IMR-90 (cell line): Measurements from ENCODE around the gene RSRC1. TPM values are rescaled to one million over a fixed set of nuclear protein-coding genes. Genes with fewer than 3 reads are reported as not detected.

Experiments used
- ATAC-seq: fragments of 200-7000 bp; cut with Tn5 transposase; 2 replicates; pipeline ENCODE4 v1.9.1; 2020; ENCODE audit warnings: low read depth, mild to moderate bottlenecking, moderate library complexity
- BruUV-seq: library from RNA; stranded (reverse); fragments of 400-500 nt; replicated peaks from 2 replicates; lab custom pipeline; 2021; lab: Mats Ljungman, UMichigan
- CTCF ChIA-PET: fragments of 300-600 bp; formaldehyde crosslinking; extraction: SDS; loops from one replicate; lab custom pipeline; 2021; ENCODE audit warnings: antibody characterized with exemption; lab: Yijun Ruan, JAX
- POLR2A ChIA-PET: fragments of 300-600 bp; sonication (Branson Sonifier 250); formaldehyde crosslinking; loops from one replicate; lab custom pipeline; 2022; ENCODE audit warnings: antibody characterized with exemption; ENCODE audit not compliant: unreplicated experiment; lab: Charles Lee
- DNase-seq: peaks from one replicate; pipeline ENCODE4 v3.0.0; 2013
- H2AFZ ChIP-seq: replicated peaks from 2 replicates; pipeline ENCODE3; 2013; ENCODE audit warnings: low read length, mild to moderate bottlenecking; ENCODE audit not compliant: poor library complexity
- H2AK5ac ChIP-seq: 2 replicates; pipeline ENCODE4 v1.6.1; 2013; ENCODE audit warnings: low read depth, low read length, inconsistent platforms
- H2AK9ac ChIP-seq: replicated peaks from 2 replicates; pipeline ENCODE3; 2013; ENCODE audit warnings: mild to moderate bottlenecking, low read depth, low read length, moderate library complexity; ENCODE audit not compliant: poor library complexity
- H2BK120ac ChIP-seq: 2 replicates; pipeline ENCODE4 v1.6.1; 2013; ENCODE audit warnings: low read depth, low read length, inconsistent platforms
- H2BK15ac ChIP-seq: 3 replicates; pipeline ENCODE4 v1.6.1; 2013; ENCODE audit warnings: low read depth, low read length, inconsistent platforms
- H2BK20ac ChIP-seq: 2 replicates; pipeline ENCODE4 v1.6.1; 2013; ENCODE audit warnings: low read depth, mild to moderate bottlenecking, inconsistent platforms, low read length, moderate library complexity
- H2BK5ac ChIP-seq: 2 replicates; pipeline ENCODE4 v1.6.1; 2013; ENCODE audit warnings: mild to moderate bottlenecking, low read depth, low read length, inconsistent platforms; ENCODE audit not compliant: poor library complexity, severe bottlenecking
- H3K14ac ChIP-seq: replicated peaks from 2 replicates; pipeline ENCODE4 v1.6.1; 2013; ENCODE audit warnings: low read depth, low read length, inconsistent platforms
- H3K18ac ChIP-seq: 2 replicates; pipeline ENCODE4 v1.6.1; 2013; ENCODE audit warnings: low read depth, low read length, control low read depth
- H3K23ac ChIP-seq: 2 replicates; pipeline ENCODE4 v1.6.1; 2013; ENCODE audit warnings: low read depth, low read length, inconsistent platforms
- H3K27ac ChIP-seq: 2 replicates; pipeline ENCODE4 v1.5.1; 2013; ENCODE audit warnings: mild to moderate bottlenecking, control low read depth, low read length; ENCODE audit not compliant: insufficient read depth
- H3K27me3 ChIP-seq: 2 replicates; pipeline ENCODE4 v1.6.1; 2013; ENCODE audit warnings: low read length; ENCODE audit not compliant: control insufficient read depth, insufficient read depth
- H3K36me3 ChIP-seq: 2 replicates; pipeline ENCODE4 v1.6.1; 2013; ENCODE audit warnings: low read length, mixed read lengths; ENCODE audit not compliant: control insufficient read depth, insufficient read depth
- H3K4ac ChIP-seq: 2 replicates; pipeline ENCODE4 v1.6.1; 2013; ENCODE audit warnings: low read depth, low read length, inconsistent platforms
- H3K4me1 ChIP-seq: 2 replicates; pipeline ENCODE4 v1.6.1; 2013; ENCODE audit warnings: low read length, mixed read lengths; ENCODE audit not compliant: control insufficient read depth, insufficient read depth
- H3K4me2 ChIP-seq: 2 replicates; pipeline ENCODE4 v1.6.1; 2013; ENCODE audit warnings: low read depth, mild to moderate bottlenecking, control low read depth, low read length, moderate library complexity
- H3K4me3 ChIP-seq: 2 replicates; pipeline ENCODE4 v1.5.1; 2013; ENCODE audit warnings: low read depth, mild to moderate bottlenecking, control low read depth, low read length, moderate library complexity; ENCODE audit not compliant: insufficient read depth
- H3K56ac ChIP-seq: 2 replicates; pipeline ENCODE4 v1.6.1; 2013; ENCODE audit warnings: low read length, inconsistent platforms; ENCODE audit not compliant: insufficient read depth; ENCODE audit errors: extremely low read depth
- H3K79me1 ChIP-seq, 2 experiments: 2 replicates each; pipeline ENCODE4 v1.6.1; 2013; ENCODE audit warnings: low read length in 2 of 2, inconsistent platforms in 1 of 2, low read depth in 1 of 2
- H3K9ac ChIP-seq: 2 replicates; pipeline ENCODE4 v1.6.1; 2013; ENCODE audit warnings: low read depth, low read length, control low read depth
- H3K9me1 ChIP-seq: 2 replicates; pipeline ENCODE4 v1.6.1; 2013; ENCODE audit warnings: low read length, inconsistent platforms; ENCODE audit not compliant: insufficient read depth
- H3K9me3 ChIP-seq: 2 replicates; pipeline ENCODE4 v1.6.1; 2013; ENCODE audit warnings: low read length; ENCODE audit not compliant: control insufficient read depth, insufficient read depth
- H4K20me1 ChIP-seq: 2 replicates; pipeline ENCODE4 v1.6.1; 2013; ENCODE audit warnings: low read length, inconsistent platforms; ENCODE audit not compliant: insufficient read depth
- H4K5ac ChIP-seq: 2 replicates; pipeline ENCODE4 v1.6.1; 2013; ENCODE audit warnings: mild to moderate bottlenecking, low read depth, low read length, control low read depth
- H4K8ac ChIP-seq, 2 experiments: 2 replicates each; pipeline ENCODE4 v1.6.1; 2013; ENCODE audit warnings: low read depth in 2 of 2, low read length in 2 of 2, control low read depth in 1 of 2, inconsistent platforms in 1 of 2
- H4K91ac ChIP-seq: 2 replicates; pipeline ENCODE4 v1.6.1; 2013; ENCODE audit warnings: low read depth, low read length, inconsistent platforms; ENCODE audit not compliant: insufficient read depth
- BHLHE40 ChIP-seq: fragments of 150-350 bp; IDR thresholded peaks from 2 replicates; pipeline ENCODE4 v1.6.1; 2016; ENCODE audit warnings: mild to moderate bottlenecking, low read depth, low read length
- CEBPB ChIP-seq: IDR thresholded peaks from 2 replicates; pipeline ENCODE4 v1.6.1; 2012; ENCODE audit warnings: low read depth, low read length, improper control_type of control experiment
- CHD1 ChIP-seq: IDR thresholded peaks from 2 replicates; pipeline ENCODE4 v1.6.1; 2012; ENCODE audit warnings: low read depth, low read length, improper control_type of control experiment
- MAZ ChIP-seq: IDR thresholded peaks from 2 replicates; pipeline ENCODE4 v1.6.1; 2012; ENCODE audit warnings: low read depth, mild to moderate bottlenecking, low read length, improper control_type of control experiment, moderate library complexity, borderline replicate concordance
- POLR2A ChIP-seq: IDR thresholded peaks from 2 replicates; pipeline ENCODE4 v1.6.1; 2012; ENCODE audit warnings: mild to moderate bottlenecking, low read depth, low read length
- RAD21 ChIP-seq: IDR thresholded peaks from 2 replicates; pipeline ENCODE4 v1.6.1; 2012; ENCODE audit warnings: low read length, improper control_type of control experiment
- RCOR1 ChIP-seq: IDR thresholded peaks from 2 replicates; pipeline ENCODE4 v1.6.1; 2012; ENCODE audit warnings: mild to moderate bottlenecking, low read length, improper control_type of control experiment; ENCODE audit not compliant: insufficient replicate concordance
- RFX5 ChIP-seq: IDR thresholded peaks from 2 replicates; pipeline ENCODE4 v1.8.0; 2012; ENCODE audit warnings: low read depth, mild to moderate bottlenecking, low read length, moderate library complexity
- SMC3 ChIP-seq: fragments of 150-350 bp; IDR thresholded peaks from 2 replicates; pipeline ENCODE4 v1.6.1; 2016; ENCODE audit warnings: low read depth, mild to moderate bottlenecking, antibody characterized with exemption, low read length, moderate library complexity
- WGBS, 2 experiments: methylation state at CpG; one replicate each; pipeline versions ENCODE4 v1.1.5 to v1.1.7; 2013; ENCODE audit warnings: missing lambda C conversion rate in 2 of 2; ENCODE audit not compliant: insufficient read length in 1 of 2; ENCODE audit errors: extremely low coverage in 2 of 2; 5-methylcytosine and 5-hydroxymethylcytosine counted together
- dilution Hi-C: fragments of 300-500 bp; cut with HindIII; formaldehyde crosslinking; loops from one replicate; pipeline ENCODE4 v1.14.3; 2018; ENCODE audit warnings: low sequenced_read_pairs; ENCODE audit not compliant: unreplicated experiment
- in situ Hi-C: fragments of 300-500 bp; cut with MboI; formaldehyde crosslinking; loops from 3 replicates; pipeline ENCODE4 v1.14.3; 2019; ENCODE audit warnings: low sequenced_read_pairs, inconsistent platforms, mixed read lengths
- intact Hi-C: fragments of 100-400 bp; cut with micrococcal nuclease; formaldehyde crosslinking; loops from 2 replicates; pipeline ENCODE4 v1.10.0; 2022
- polyA plus RNA-seq, 3 experiments: library from polyadenylated mRNA; depleted of rRNA; stranded (reverse); fragments of >200 nt; gene quantifications; 2 replicates each; pipeline ENCODE4 v1.2.3, GENCODE V29; 2012; ENCODE audit warnings: low replicate concordance in 1 of 3
- total RNA-seq: library from RNA; depleted of rRNA; stranded (reverse); fragments of >200 nt; gene quantifications from 2 replicates; pipeline ENCODE4 v1.2.3, GENCODE V29; 2012
- TF ChIP-seq, protein P1 (sequence below): fragments of 150-350 bp; IDR thresholded peaks from 2 replicates; pipeline ENCODE4 v1.6.1; 2017; ENCODE audit warnings: mild to moderate bottlenecking, antibody characterized with exemption, low read length, low read depth
- TF ChIP-seq, protein P2 (sequence below): conservative IDR thresholded peaks from 2 replicates; pipeline ENCODE4 v1.5.1; 2012; ENCODE audit warnings: mild to moderate bottlenecking, low read depth, low read length, improper control_type of control experiment
- TF ChIP-seq, protein P3 (sequence below): fragments of 150-350 bp; IDR thresholded peaks from 2 replicates; pipeline ENCODE4 v1.6.1; 2016; ENCODE audit warnings: low read depth, mild to moderate bottlenecking, low read length, moderate library complexity, borderline replicate concordance

RSRC1 gene
- total and polyA plus RNA-seq, 2 of the 4 experiments (the other 2 are of a cell fraction): 3.8 to 41.8 TPM

DNA sequence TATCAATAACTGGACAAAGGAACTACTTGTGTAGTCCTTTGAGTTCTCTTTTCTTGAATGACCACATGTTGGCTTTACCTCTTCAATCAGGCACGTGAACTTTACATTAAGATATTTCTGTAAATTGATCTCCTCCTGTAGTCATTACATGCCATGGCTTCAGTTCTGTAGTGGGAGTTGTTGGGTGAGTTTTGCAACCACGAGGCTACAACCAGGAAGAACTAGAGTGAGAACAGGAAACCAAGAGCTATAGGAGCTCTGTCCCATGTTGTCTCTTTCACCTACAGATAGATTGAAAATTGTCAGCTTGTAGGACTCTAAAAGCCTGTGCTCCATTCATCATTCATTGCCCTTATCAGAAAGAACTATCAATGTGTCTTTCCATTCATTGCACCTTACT is 2.0 kb downstream of the RSRC1 start:
- Histone ChIP-seq H2BK5ac (no peak overlapping the region), H4K20me1 (0 out of 2 replicates have a peak, but pooled peaks cover 2% of the 10 kb centered on the region), H3K14ac (no peak overlapping the region), H3K79me1 (peaks cover 11 to 14% of the 10 kb centered on the region in 2 experiments; a peak in 3 of 4 replicates), H3K27me3 (peaks cover 18% of the 10 kb centered on the region), H3K4me1 (peaks cover under 1% of the 10 kb centered on the region; the same call in 1 of the 2 replicates), H2AK9ac (no peak overlapping the region), H3K56ac (no peak overlapping the region), H4K5ac (no peak overlapping the region), H4K8ac (no peak overlapping the region), H3K9ac (no peak overlapping the region), H3K4me2 (no peak overlapping the region), H2BK20ac (no peak overlapping the region), H2AK5ac (no peak overlapping the region), H2BK15ac (no peak overlapping the region), H3K23ac (no peak overlapping the region), H3K4me3 (no peak overlapping the region), H2AFZ (no peak overlapping the region), H3K27ac (no peak overlapping the region), H2BK120ac (no peak overlapping the region), H3K9me3 (no peaks in the 10 kb centered on the region), H3K18ac (no peak overlapping the region), H3K36me3 (no peaks in the 10 kb centered on the region), H4K91ac (no peak overlapping the region), H3K9me1 (no peaks in the 10 kb centered on the region), H3K4ac (no peak overlapping the region)
- ChIA-PET POLR2A (interaction anchor here (0.6 kb wide), 1 partner anchor 70 kb away, joined by 3 read pairs; no protein-coding TSS in a partner anchor), CTCF (no interaction called here)
- dilution Hi-C loops (no loop called here), in situ Hi-C loops (loop anchor here (25.0 kb wide), 1 partner anchor 675 kb away; no protein-coding TSS in a partner anchor), intact Hi-C loops (loop anchor here (5.0 kb wide), 1 partner anchor 50 kb away; no protein-coding TSS in a partner anchor)
- no peak for DNase-seq
- no peak for ATAC-seq
- no CpG with 5 or more reads among the region's 2 CpGs for WGBS, 2 experiments
- TF ChIP-seq, protein P1, sequence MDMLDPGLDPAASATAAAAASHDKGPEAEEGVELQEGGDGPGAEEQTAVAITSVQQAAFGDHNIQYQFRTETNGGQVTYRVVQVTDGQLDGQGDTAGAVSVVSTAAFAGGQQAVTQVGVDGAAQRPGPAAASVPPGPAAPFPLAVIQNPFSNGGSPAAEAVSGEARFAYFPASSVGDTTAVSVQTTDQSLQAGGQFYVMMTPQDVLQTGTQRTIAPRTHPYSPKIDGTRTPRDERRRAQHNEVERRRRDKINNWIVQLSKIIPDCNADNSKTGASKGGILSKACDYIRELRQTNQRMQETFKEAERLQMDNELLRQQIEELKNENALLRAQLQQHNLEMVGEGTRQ: no peak
- TF ChIP-seq, protein P2, sequence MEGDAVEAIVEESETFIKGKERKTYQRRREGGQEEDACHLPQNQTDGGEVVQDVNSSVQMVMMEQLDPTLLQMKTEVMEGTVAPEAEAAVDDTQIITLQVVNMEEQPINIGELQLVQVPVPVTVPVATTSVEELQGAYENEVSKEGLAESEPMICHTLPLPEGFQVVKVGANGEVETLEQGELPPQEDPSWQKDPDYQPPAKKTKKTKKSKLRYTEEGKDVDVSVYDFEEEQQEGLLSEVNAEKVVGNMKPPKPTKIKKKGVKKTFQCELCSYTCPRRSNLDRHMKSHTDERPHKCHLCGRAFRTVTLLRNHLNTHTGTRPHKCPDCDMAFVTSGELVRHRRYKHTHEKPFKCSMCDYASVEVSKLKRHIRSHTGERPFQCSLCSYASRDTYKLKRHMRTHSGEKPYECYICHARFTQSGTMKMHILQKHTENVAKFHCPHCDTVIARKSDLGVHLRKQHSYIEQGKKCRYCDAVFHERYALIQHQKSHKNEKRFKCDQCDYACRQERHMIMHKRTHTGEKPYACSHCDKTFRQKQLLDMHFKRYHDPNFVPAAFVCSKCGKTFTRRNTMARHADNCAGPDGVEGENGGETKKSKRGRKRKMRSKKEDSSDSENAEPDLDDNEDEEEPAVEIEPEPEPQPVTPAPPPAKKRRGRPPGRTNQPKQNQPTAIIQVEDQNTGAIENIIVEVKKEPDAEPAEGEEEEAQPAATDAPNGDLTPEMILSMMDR: no peak
- TF ChIP-seq CEBPB (no peak), SMC3 (no peak), RCOR1 (no peak), CHD1 (no peak), MAZ (no peak), POLR2A (no peak), RAD21 (no peak), BHLHE40 (no peak), RFX5 (no peak)
- TF ChIP-seq, protein P3, sequence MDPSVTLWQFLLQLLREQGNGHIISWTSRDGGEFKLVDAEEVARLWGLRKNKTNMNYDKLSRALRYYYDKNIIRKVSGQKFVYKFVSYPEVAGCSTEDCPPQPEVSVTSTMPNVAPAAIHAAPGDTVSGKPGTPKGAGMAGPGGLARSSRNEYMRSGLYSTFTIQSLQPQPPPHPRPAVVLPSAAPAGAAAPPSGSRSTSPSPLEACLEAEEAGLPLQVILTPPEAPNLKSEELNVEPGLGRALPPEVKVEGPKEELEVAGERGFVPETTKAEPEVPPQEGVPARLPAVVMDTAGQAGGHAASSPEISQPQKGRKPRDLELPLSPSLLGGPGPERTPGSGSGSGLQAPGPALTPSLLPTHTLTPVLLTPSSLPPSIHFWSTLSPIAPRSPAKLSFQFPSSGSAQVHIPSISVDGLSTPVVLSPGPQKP: no peak
- BruUV-seq: no TSS peak
